Panc1 (cell line): ENCODE measurements around the gene SIK2. TPM values are rescaled to one million over a fixed set of nuclear protein-coding genes. Genes with fewer than 3 reads are reported as not detected.

Source experiments
- ATAC-seq: fragments of 200-7000 bp; cut with Tn5 transposase; 2 replicates; pipeline ENCODE4 v1.9.1; 2020; ENCODE audit warnings: mild to moderate bottlenecking, moderate library complexity
- BruUV-seq: library from RNA; stranded (reverse); fragments of 400-500 nt; replicated peaks from 2 replicates; lab custom pipeline; 2021; lab: Mats Ljungman, UMichigan
- CTCF ChIA-PET: fragments of 300-600 bp; sonication (Branson Sonifier 250); formaldehyde crosslinking; loops from one replicate; lab custom pipeline; 2022; ENCODE audit warnings: antibody characterized with exemption; lab: Charles Lee
- POLR2A ChIA-PET: fragments of 300-600 bp; sonication (Branson Sonifier 250); formaldehyde crosslinking; loops from one replicate; lab custom pipeline; 2022; ENCODE audit warnings: antibody characterized with exemption; lab: Charles Lee
- DNase-seq: peaks from one replicate; pipeline ENCODE4 v3.0.0-alpha.2; 2010; ENCODE audit warnings: low read depth, low spot score
- H3K27ac ChIP-seq: 2 replicates; pipeline ENCODE4 v1.5.1; 2011; ENCODE audit warnings: mild to moderate bottlenecking, low read length, inconsistent platforms
- H3K27me3 ChIP-seq: fragments of 200-500 bp; sonication (Bioruptor generic); 2 replicates; pipeline ENCODE4 v1.6.0; 2014; ENCODE audit warnings: low read length, inconsistent platforms; ENCODE audit not compliant: control insufficient read depth, insufficient read depth
- H3K36me3 ChIP-seq: fragments of 200-500 bp; sonication (Bioruptor generic); 2 replicates; pipeline ENCODE4 v1.5.1; 2014; ENCODE audit warnings: inconsistent platforms, mild to moderate bottlenecking, low read length, moderate library complexity; ENCODE audit not compliant: control insufficient read depth, insufficient read depth
- H3K4me1 ChIP-seq: 2 replicates; pipeline ENCODE4 v1.5.1; 2011; ENCODE audit warnings: inconsistent platforms, mild to moderate bottlenecking, low read length, moderate library complexity; ENCODE audit not compliant: control insufficient read depth, insufficient read depth
- H3K4me3 ChIP-seq, 2 experiments: 2 replicates each; pipeline ENCODE4 v1.5.1; 2011 to 2012; ENCODE audit warnings: low read depth in 2 of 2, low read length in 2 of 2, mild to moderate bottlenecking in 2 of 2, inconsistent platforms in 1 of 2, moderate library complexity in 1 of 2
- H3K9me3 ChIP-seq: fragments of 200-500 bp; sonication (Bioruptor generic); 2 replicates; pipeline ENCODE4 v1.5.1; 2014; ENCODE audit warnings: low read depth, mild to moderate bottlenecking, inconsistent platforms, low read length, moderate library complexity; ENCODE audit not compliant: control insufficient read depth, insufficient read depth
- CTCF ChIP-seq: fragments of 450-650 bp; IDR thresholded peaks from 2 replicates; pipeline ENCODE4 v1.5.1; 2017; ENCODE audit warnings: mild to moderate bottlenecking
- POLR2AphosphoS5 ChIP-seq: IDR thresholded peaks from 2 replicates; pipeline ENCODE4 v1.6.1; 2012; ENCODE audit warnings: mild to moderate bottlenecking, low read depth, low read length, moderate library complexity
- REST ChIP-seq, 2 experiments: IDR thresholded peaks; 2 replicates each; pipeline ENCODE4 v1.6.1; 2011 to 2012; ENCODE audit warnings: low read depth in 2 of 2, control low read depth in 1 of 2, low read length in 1 of 2, mild to moderate bottlenecking in 1 of 2, moderate library complexity in 1 of 2; ENCODE audit not compliant: insufficient read depth in 1 of 2
- SIN3A ChIP-seq: IDR thresholded peaks from 2 replicates; pipeline ENCODE4 v1.6.1; 2012; ENCODE audit warnings: low read depth, mild to moderate bottlenecking, low read length, moderate library complexity, borderline replicate concordance; ENCODE audit not compliant: insufficient read depth
- TCF7L2 ChIP-seq: IDR thresholded peaks from 2 replicates; pipeline ENCODE4 v1.6.1; 2011; ENCODE audit warnings: mild to moderate bottlenecking, low read depth, low read length, inconsistent platforms
- in situ Hi-C: cut with HindIII; loops from 2 replicates; pipeline ENCODE4 v1.10.0; 2016; ENCODE audit warnings: low sequenced_read_pairs, low pct_unique_long_range_greater_than_20kb
- intact Hi-C: fragments of 100-400 bp; cut with micrococcal nuclease; formaldehyde crosslinking; loops from one replicate; pipeline ENCODE4 v1.10.0; 2022; ENCODE audit not compliant: unreplicated experiment
- total RNA-seq: library from RNA; stranded (reverse); gene quantifications from one replicate; pipeline ENCODE4 v1.2.1, GENCODE V29; 2021; ENCODE audit not compliant: unreplicated experiment

SIK2 gene
- total RNA-seq, 1 experiment from 2014 or later = 17.0 TPM

- H3K9me3 ChIP-seq = no peaks in the 10 kb centered on the region
- ChIA-PET CTCF (no interaction called here), POLR2A (no interaction called here)
- no peaks in the 10 kb centered on the region for H3K27me3 ChIP-seq
- BruUV-seq = no TSS peak
- no peak for DNase-seq
- H3K36me3 ChIP-seq = peaks cover 17% of the 10 kb centered on the region
- in situ Hi-C loops (no loop called here), intact Hi-C loops (no loop called here)
- no peak for TF ChIP-seq SIN3A
- TF ChIP-seq CTCF = no peak
- TF ChIP-seq TCF7L2 = no peak
- no peak for TF ChIP-seq REST (IDR thresholded peaks at IDR 0.05; ENCODE audit: insufficient read depth in 1 of 2, low read depth in 2 of 2, low read length in 1 of 2)
- TF ChIP-seq POLR2AphosphoS5 = no peak
- ATAC-seq = no peak
- H3K27ac ChIP-seq = no peak overlapping the region
- no peak overlapping the region for H3K4me3 ChIP-seq
- H3K4me1 ChIP-seq = peaks cover 11% of the 10 kb centered on the region
Measured at GRCh38 chr11:111719379-111719778, 117.1 kb downstream of the SIK2 start.

GRCh38 chr11:111720801-111721494, 118.7 kb downstream of the SIK2 start:
- intact Hi-C loops (no loop called here), in situ Hi-C loops (no loop called here)
- no peak for TF ChIP-seq POLR2AphosphoS5
- no peak for TF ChIP-seq SIN3A
- TF ChIP-seq REST (IDR thresholded peaks at IDR 0.05; ENCODE audit: insufficient read depth in 1 of 2, low read depth in 2 of 2, low read length in 1 of 2) = no peak
- TF ChIP-seq TCF7L2 = no peak
- no peak for TF ChIP-seq CTCF
- DNase-seq (no peak), ATAC-seq (no peak)
- CTCF ChIA-PET = no interaction called here
- Histone ChIP-seq H3K27ac (no peak overlapping the region), H3K4me1 (peaks cover 11% of the 10 kb centered on the region), H3K9me3 (no peaks in the 10 kb centered on the region), H3K36me3 (peaks cover 26% of the 10 kb centered on the region), H3K4me3 (no peak overlapping the region), H3K27me3 (no peaks in the 10 kb centered on the region)
- POLR2A ChIA-PET = no interaction called here
- BruUV-seq = no TSS peak
